ENCODE data around the gene APBA2.

DNA sequence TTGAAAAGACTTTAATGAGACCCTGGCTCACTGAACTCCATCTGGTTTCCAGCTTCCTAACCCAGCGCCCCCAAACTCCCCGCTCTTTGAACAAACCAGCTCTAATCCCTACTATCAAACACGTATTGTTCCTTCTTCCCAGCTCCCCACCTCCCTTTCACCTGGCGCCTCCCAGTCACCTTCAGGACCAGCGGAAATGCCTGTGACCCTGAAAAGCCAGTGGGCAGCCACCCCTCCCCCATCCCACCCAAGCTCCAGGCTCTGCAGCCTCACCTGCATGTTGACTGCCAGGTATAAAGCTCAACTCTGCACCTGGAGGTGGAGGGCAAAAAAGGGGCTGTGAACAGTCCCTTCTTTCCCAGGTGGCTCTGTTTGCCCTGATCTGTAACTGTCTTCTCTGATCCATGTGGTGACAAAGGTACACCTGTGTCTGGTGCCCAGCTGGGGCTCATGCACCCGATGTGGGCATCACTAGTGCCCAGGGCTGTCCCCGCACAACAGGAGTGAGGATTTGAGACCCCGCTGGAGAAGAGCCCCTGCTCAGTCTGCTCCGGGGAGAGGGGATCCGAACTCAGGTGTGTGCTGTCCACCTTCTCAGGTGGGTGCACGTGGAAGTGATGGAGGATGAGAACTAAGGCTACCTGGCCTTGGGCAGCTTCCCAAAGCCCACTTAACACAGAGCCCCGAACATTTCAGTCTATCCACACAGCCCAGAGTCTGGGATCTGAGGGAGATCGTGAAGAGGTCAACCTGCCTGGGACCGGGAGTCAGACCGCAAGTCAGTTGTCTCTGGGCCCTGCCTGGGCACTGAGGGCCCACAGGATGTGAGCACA lies 254.9 kb downstream of the APBA2 start:
- TF ChIP-seq, protein P1, sequence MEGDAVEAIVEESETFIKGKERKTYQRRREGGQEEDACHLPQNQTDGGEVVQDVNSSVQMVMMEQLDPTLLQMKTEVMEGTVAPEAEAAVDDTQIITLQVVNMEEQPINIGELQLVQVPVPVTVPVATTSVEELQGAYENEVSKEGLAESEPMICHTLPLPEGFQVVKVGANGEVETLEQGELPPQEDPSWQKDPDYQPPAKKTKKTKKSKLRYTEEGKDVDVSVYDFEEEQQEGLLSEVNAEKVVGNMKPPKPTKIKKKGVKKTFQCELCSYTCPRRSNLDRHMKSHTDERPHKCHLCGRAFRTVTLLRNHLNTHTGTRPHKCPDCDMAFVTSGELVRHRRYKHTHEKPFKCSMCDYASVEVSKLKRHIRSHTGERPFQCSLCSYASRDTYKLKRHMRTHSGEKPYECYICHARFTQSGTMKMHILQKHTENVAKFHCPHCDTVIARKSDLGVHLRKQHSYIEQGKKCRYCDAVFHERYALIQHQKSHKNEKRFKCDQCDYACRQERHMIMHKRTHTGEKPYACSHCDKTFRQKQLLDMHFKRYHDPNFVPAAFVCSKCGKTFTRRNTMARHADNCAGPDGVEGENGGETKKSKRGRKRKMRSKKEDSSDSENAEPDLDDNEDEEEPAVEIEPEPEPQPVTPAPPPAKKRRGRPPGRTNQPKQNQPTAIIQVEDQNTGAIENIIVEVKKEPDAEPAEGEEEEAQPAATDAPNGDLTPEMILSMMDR (conservative IDR thresholded peaks at IDR 0.05; ENCODE audit: low read length), result no peak
- TF ChIP-seq EZH2phosphoT487 (IDR thresholded peaks at IDR 0.05; ENCODE audit: borderline replicate concordance), result no peak
